Measurements from ENCODE around the gene FBN1.

GRCh38 chr15:48493084-48493762, 152.3 kb downstream of the FBN1 start:
- TF ChIP-seq, protein P1, sequence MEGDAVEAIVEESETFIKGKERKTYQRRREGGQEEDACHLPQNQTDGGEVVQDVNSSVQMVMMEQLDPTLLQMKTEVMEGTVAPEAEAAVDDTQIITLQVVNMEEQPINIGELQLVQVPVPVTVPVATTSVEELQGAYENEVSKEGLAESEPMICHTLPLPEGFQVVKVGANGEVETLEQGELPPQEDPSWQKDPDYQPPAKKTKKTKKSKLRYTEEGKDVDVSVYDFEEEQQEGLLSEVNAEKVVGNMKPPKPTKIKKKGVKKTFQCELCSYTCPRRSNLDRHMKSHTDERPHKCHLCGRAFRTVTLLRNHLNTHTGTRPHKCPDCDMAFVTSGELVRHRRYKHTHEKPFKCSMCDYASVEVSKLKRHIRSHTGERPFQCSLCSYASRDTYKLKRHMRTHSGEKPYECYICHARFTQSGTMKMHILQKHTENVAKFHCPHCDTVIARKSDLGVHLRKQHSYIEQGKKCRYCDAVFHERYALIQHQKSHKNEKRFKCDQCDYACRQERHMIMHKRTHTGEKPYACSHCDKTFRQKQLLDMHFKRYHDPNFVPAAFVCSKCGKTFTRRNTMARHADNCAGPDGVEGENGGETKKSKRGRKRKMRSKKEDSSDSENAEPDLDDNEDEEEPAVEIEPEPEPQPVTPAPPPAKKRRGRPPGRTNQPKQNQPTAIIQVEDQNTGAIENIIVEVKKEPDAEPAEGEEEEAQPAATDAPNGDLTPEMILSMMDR (IDR thresholded peaks at IDR 0.05 in 4 of 5, conservative IDR thresholded peaks at IDR 0.05 in 1 of 5): no peak
- no peak for TF ChIP-seq POLR2A (IDR thresholded peaks at IDR 0.05)

Measured in gastrocnemius medialis (tissue), 4 donors.